ENCODE measurements around the gene JOSD2.
"Not testable (repeated sequence)": the region's sequence is repeated elsewhere in the genome, so short reads cannot be mapped to it uniquely, and the experiment has no call there.

Gene JOSD2

GRCh38 chr19:50475736-50476223, 35.2 kb downstream of the JOSD2 start:
- DNase-seq = no peak

- DNase-seq = no peak
Observed at GRCh38 chr19:50475101-50475568, 35.9 kb downstream of the JOSD2 start.

GRCh38 chr19:50473336-50473735, 37.7 kb downstream of the JOSD2 start:
- DNase-seq = not testable (repeated sequence)

DNA sequence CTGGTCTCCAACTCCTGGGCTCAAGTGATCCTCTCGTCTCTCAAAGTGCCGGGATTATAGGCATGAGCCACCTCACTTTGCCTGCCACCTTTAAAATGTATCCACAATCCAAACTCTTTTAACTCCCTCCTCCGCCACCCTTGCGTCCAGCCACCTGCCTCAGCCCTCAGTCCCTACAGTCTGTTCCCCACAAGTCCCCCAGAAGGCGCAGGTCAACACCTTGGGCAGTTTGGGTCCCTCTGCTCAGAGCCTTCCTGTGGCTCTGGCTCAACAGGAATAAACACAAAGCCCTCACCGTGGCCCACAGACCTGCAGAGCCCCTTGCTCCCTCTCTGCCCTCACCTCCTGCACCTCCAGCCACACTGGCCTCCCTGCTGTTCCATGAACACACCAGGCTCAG, 42.2 kb downstream of the JOSD2 start:
- no peak for DNase-seq

- no peak for DNase-seq
Observed at GRCh38 chr19:50467566-50467965, 43.4 kb downstream of the JOSD2 start.

- no peak for DNase-seq
Observed at GRCh38 chr19:50466706-50467039, 44.3 kb downstream of the JOSD2 start.

DNA sequence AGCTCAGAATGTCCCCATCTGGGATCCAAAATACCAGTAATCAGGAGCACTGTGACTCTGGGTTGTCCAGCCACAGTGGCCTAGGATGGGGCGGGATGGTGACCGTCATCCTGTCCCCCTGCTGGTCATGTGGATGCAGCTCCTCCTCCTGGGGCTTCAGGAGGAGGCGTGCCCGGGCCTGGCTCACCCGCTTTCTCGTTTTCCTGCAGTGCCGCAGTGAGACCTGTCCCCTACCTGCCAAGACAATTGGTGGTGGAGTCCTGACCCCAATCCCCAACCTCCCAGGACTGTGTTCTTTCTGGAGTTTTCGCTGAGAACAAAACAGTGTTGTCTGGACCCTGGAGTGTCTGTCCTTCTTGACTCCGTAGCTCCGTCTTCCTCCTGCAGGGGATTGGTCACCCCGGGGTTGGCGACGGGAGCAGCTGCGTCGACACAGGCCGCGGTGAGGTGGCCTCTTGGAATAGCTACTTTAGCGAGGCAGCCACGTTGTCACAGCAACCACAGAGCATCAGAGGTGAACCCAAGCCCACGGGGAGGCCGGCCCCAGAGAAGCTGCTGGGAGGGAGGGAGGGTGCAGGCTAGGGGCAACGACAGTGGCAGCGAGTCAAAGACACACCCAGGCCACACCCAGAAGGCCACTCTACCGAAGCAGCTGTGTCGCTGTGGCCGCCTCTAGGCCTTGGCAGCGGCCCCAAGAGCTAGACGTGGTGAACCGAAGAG, 44.8 kb downstream of the JOSD2 start:
- DNase-seq = peak; percentile 76

DNA sequence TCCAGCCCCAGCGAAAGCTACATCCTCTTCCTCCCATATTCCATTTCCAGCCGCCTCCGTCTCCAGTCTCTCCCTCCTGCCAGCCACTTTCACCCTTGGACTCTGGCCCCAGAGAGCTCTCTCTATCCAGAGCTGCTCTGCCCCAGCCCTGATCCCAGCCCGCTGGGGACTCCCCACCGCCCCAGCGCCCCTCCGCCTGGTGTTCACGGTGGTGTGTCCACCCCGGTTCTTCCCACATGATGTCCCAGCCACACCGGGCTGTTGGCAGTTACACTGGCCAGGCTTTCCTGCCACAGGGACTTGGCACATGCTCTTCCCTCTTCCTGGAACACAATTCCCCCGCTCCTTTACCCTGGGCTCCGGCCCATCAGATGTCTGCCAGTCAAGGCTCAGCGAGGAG, 46.0 kb downstream of the JOSD2 start:
- no peak for DNase-seq

DNA sequence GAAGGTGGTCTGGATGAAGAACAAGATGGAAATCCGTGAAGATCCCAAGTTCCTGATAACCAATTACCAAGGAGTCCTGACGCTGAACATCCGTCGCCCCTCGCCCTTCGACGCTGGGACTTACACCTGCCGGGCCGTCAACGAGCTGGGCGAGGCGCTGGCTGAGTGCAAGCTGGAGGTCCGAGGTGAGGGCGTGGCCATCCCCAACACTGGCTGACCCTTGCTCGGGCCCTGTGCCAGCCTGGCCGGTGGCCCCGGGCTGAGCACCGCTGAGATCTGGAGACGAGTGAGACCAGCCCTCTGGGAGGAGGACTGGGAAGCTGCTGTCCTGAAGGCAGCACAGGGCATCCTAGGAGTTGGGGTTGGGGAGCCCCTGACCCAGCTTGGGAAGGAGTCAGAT, 46.6 kb downstream of the JOSD2 start:
- DNase-seq = no peak

DNA sequence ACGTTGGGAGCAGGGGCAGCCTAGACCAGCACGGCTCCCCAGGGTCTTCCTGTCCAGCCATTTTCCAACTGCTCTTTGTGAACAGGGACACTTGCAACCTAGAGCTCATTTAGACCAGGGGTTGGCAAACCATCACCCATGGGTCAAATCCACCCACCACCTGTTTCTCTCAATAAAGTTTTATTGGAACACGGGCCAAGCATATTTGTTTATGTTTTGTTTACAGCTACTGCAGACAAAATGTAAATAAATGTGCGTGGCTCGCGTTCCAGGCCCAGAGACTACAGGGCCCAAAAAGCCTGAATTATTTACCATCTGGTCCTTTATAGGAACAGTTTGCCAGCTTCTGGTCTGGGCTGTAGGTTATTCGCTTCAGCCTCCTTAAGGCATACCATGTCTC, 48.0 kb downstream of the JOSD2 start:
- no peak for DNase-seq

DNA sequence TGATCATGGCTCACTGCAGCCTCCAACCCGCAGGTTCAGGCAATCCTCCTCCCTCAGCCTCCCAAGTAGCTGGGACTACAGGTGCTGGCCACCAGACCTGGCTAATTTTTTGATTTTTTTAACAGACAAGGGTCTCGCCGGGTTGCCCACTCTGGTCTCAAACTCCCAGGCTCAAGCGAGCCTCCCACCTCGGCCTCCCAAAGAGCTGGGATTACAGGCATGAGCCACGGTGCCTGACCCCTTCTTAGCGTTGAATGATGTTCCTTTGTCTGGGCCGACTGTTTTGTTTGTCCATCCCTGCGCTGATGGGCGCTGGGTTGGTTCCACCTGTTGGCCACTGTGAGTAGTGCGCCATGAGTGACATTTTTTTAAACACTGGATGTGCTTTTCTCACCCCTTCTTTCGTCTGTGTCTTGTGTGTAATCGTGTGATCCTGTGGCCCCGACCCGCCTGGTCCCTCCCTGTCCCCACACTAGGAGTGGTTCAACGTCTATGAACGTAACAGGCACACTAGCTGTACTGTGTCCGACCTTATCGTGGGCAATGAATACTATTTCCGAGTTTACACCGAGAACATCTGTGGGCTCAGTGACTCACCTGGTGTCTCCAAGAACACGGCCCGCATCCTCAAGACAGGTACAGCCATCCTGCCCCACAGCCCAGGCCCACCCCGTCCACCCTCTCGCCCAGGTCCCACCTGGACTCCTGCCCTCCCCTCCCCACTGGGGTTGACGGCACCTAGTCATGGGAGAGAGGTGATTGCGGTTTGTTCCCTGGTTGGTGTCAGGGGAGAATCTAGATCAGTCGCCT, 49.7 kb downstream of the JOSD2 start:
- peak; percentile 68 for DNase-seq

GRCh38 chr19:50460161-50460765, 50.7 kb downstream of the JOSD2 start:
- no peak for DNase-seq

DNA sequence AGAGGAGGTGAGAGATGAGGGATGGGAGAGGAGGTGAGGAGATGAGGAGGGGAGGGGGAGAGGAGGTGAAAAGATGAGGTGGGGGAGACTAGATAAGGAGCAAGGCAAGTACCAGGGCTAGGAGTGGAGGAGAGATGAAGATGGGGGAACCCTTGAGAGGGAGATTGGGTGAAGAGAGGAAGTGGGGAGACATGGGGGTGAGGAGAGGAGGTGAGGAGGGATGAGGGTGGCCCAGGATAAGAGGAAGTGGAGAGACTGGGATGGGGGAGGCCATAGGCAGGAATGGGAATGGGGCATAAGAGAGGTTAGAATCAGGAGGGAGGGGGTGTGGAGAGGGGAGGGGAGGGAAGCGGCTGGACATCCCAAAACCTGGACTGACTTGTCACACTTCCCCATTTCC, 51.4 kb downstream of the JOSD2 start:
- DNase-seq = no peak

GRCh38 chr19:50459067-50459456, 51.9 kb downstream of the JOSD2 start:
- no peak for DNase-seq

DNA sequence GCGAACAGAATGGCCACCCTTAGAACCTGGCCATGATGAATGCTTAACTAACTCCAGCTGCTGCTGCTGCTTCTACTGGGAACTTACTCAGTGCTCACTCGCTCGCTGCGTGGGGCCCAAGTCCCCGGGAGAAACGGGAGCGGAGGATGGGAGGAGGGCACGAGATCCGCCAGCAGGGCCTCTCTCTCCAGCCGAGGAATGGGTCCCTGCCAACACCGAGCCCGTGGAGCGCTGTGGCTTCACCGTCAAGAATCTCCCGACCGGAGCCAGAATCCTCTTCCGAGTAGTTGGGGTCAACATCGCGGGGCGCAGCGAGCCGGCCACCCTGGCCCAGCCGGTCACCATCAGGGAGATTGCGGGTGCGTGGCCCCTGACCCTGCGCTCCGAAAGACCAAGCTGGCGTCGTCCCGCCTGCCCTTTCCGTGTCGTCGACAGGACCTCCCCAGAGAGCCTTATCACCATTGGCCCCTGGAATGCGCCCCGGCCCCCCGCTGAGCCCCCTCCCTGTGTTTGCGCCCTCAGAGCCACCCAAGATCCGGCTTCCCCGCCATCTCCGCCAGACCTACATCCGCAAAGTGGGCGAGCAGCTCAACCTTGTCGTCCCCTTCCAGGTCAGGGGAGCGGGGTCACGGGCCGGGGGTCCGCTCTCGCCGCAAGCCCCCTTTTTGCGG, 52.5 kb downstream of the JOSD2 start:
- DNase-seq = no peak

DNA sequence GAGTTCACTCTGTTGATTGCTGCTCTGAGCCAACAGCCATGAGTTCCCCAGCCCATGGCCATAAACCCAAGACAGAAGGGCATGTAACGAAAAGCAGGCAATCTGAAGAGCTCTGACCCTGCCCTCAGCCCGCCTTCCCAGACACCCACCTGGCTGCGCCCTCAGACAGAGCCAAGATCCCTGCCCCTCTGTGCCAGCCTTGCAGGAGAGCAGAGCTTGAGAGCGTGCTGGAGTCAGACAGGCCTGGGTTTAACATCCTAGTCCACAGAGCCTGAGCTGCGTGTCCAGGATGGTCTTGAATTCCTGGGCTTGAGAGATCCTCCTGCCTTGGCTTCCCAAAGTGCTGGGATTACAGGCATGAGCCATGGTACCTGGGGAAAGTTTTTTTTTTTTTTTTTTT, 53.7 kb downstream of the JOSD2 start:
- DNase-seq = no peak
